CD4-positive, alpha-beta T cell (primary cell): Measurements from ENCODE around the gene INMT. TPM values are rescaled to one million over a fixed set of nuclear protein-coding genes. Genes with fewer than 3 reads are reported as not detected.

Experiments
- ATAC-seq: fragments of 200-7000 bp; cut with Tn5 transposase; one replicate; pipeline ENCODE4 v1.10.0; 2022; ENCODE audit warnings: mild to moderate bottlenecking; ENCODE audit not compliant: poor library complexity
- CTCF ChIA-PET: fragments of 350-600 bp; sonication (Branson Sonifier 250); formaldehyde crosslinking; loops from one replicate; lab custom pipeline; 2021; ENCODE audit warnings: antibody characterized with exemption, inconsistent platforms; lab: Charles Lee
- POLR2A ChIA-PET: fragments of 350-600 bp; sonication (Branson Sonifier 250); formaldehyde crosslinking; loops from one replicate; lab custom pipeline; 2021; ENCODE audit warnings: antibody characterized with exemption, inconsistent platforms; lab: Charles Lee
- DNase-seq, 14 experiments: peaks; one replicate each; pipeline ENCODE4 v3.0.0-alpha.2; 2013 to 2020; ENCODE audit warnings: mixed read lengths in 2 of 14
- H3K27ac ChIP-seq, 2 donors: one replicate each; pipeline versions ENCODE4 v1.5.1 to v1.7.0; 2013; ENCODE audit warnings: low read length in 2 of 2, low read depth in 1 of 2, mild to moderate bottlenecking in 1 of 2
- H3K27me3 ChIP-seq, 2 experiments: 1 replicate in 1 of 2; 2 replicates in 1 of 2; pipeline versions ENCODE4 v1.6.1 to v1.7.0; 2013; ENCODE audit warnings: low read length in 2 of 2, control low read depth in 1 of 2, mild to moderate bottlenecking in 1 of 2, moderate library complexity in 1 of 2; ENCODE audit not compliant: insufficient read depth in 2 of 2, control insufficient read depth in 1 of 2
- H3K36me3 ChIP-seq: one replicate; pipeline ENCODE4 v1.6.1; 2013; ENCODE audit warnings: low read length, control low read depth; ENCODE audit not compliant: insufficient read depth
- H3K4me1 ChIP-seq: one replicate; pipeline ENCODE4 v1.6.1; 2013; ENCODE audit warnings: low read length, control low read depth; ENCODE audit not compliant: insufficient read depth
- H3K4me3 ChIP-seq: one replicate; pipeline ENCODE4 v1.5.1; 2013; ENCODE audit warnings: mild to moderate bottlenecking, low read length, moderate library complexity
- H3K9me3 ChIP-seq, 2 experiments: 1 replicate in 1 of 2; 2 replicates in 1 of 2; pipeline versions ENCODE4 v1.6.1 to v1.7.0; 2013; ENCODE audit warnings: low read length in 2 of 2, mild to moderate bottlenecking in 2 of 2, control low read depth in 1 of 2, moderate library complexity in 1 of 2; ENCODE audit not compliant: control insufficient read depth in 1 of 2, insufficient read depth in 1 of 2
- H3K27ac Mint-ChIP-seq: one replicate; pipeline ENCODE4 v1.8.0; 2020; ENCODE audit warnings: mixed read lengths
- H3K27me3 Mint-ChIP-seq: one replicate; pipeline ENCODE4 v1.8.0; 2021; ENCODE audit warnings: mixed read lengths
- H3K36me3 Mint-ChIP-seq: one replicate; pipeline ENCODE4 v1.8.0; 2021; ENCODE audit warnings: low read depth, mixed read lengths
- H3K4me1 Mint-ChIP-seq: one replicate; pipeline ENCODE4 v1.8.0; 2021; ENCODE audit warnings: low read depth, mixed read lengths
- H3K4me3 Mint-ChIP-seq: one replicate; pipeline ENCODE4 v1.8.0; 2020; ENCODE audit warnings: mild to moderate bottlenecking, mixed read lengths
- H3K9me3 Mint-ChIP-seq: one replicate; pipeline ENCODE4 v1.8.0; 2020; ENCODE audit warnings: mixed read lengths
- CTCF ChIP-seq: fragments of 200-600 bp; IDR thresholded peaks from one replicate; pipeline ENCODE4 v1.8.0; 2022; ENCODE audit warnings: antibody characterized with exemption, mild to moderate bottlenecking
- intact Hi-C, 2 experiments: fragments of 100-400 bp; cut with DNase I in 1 of 2; cut with micrococcal nuclease in 1 of 2; formaldehyde crosslinking; loops; one replicate each; pipeline versions ENCODE4 v1.15.1 to v1.9.0; 2023 to 2025; cut with DNase I, micrococcal nuclease
- total RNA-seq, 174 experiments: library from RNA in 2 of 174; stranded (reverse) in 2 of 174; gene quantifications; one replicate each; pipeline ENCODE4 v1.2.3 and lab custom pipeline; 2021 to 2026

Gene INMT
- total RNA-seq, 2 experiments from 2014 or later = 0.36 to 0.69 TPM

GRCh38 chr7:30723776-30724175 is 28.2 kb upstream of the INMT start:
- Mint-ChIP-seq H3K4me3 (no peak overlapping the region), H3K36me3 (peaks cover 43% of the 10 kb centered on the region), H3K27ac (no peak overlapping the region), H3K4me1 (peaks cover 49% of the 10 kb centered on the region), H3K9me3 (peaks cover 4% of the 10 kb centered on the region), H3K27me3 (no peaks in the 10 kb centered on the region)
- TF ChIP-seq CTCF = no peak
- Histone ChIP-seq H3K27ac (no peak overlapping the region), H3K4me1 (peaks cover 34% of the 10 kb centered on the region), H3K27me3 (no peaks in the 10 kb centered on the region), H3K9me3 (peaks cover 6 to 15% of the 10 kb centered on the region in 2 experiments), H3K4me3 (no peak overlapping the region), H3K36me3 (peaks cover 6% of the 10 kb centered on the region)
- intact Hi-C loops = no loop called here
- no peak for DNase-seq
- no peak for ATAC-seq
- POLR2A ChIA-PET = no interaction called here
- CTCF ChIA-PET = no interaction called here

GRCh38 chr7:30726296-30727006 is 25.5 kb upstream of the INMT start:
- H3K27ac ChIP-seq = peak overlapping the region in 1 of 2 donors; percentile 71
- Mint-ChIP-seq H3K27ac (peak overlapping the region; percentile 85), H3K36me3 (peaks cover 17% of the 10 kb centered on the region), H3K4me1 (peaks cover 72% of the 10 kb centered on the region), H3K27me3 (no peaks in the 10 kb centered on the region), H3K4me3 (peak overlapping the region; percentile 78), H3K9me3 (no peaks in the 10 kb centered on the region)
- intact Hi-C loops = loop anchor here (1.0 to 5.0 kb wide), 2 partner anchors 14 to 134 kb away; partner anchors contain the start of gene GARS1 (in 1 of the 2)
- peaks cover 58% of the 10 kb centered on the region for H3K4me1 ChIP-seq
- H3K27me3 ChIP-seq = no peaks in the 10 kb centered on the region
- peak; percentile 22 for ATAC-seq
- no peaks in the 10 kb centered on the region for H3K9me3 ChIP-seq
- POLR2A ChIA-PET = interaction anchor here (1.0 to 4.8 kb wide), 13 partner anchors 10 to 441 kb away, joined by 3 to 115 read pairs (median 4); partner anchors contain the start of genes MINDY4 and NOD1
- peak overlapping the region; percentile 62 for H3K4me3 ChIP-seq
- no peaks in the 10 kb centered on the region for H3K36me3 ChIP-seq
- peak; percentile 49 for TF ChIP-seq CTCF
- peak in 8 of 14 experiments; percentile 11 to 57 (median 33) for DNase-seq
- CTCF ChIA-PET = interaction anchor here (1.3 to 1.4 kb wide), 2 partner anchors 12 to 14 kb away, joined by 5 to 8 read pairs; no protein-coding TSS in a partner anchor

- Histone ChIP-seq H3K9me3 (no peaks in the 10 kb centered on the region), H3K36me3 (no peaks in the 10 kb centered on the region), H3K27ac (peak overlapping the region; percentile 47 to 71), H3K27me3 (no peaks in the 10 kb centered on the region), H3K4me3 (peak overlapping the region; percentile 62), H3K4me1 (peaks cover 61% of the 10 kb centered on the region)
- POLR2A ChIA-PET = interaction anchor here (1.0 to 4.8 kb wide), 13 partner anchors 9 to 442 kb away, joined by 3 to 115 read pairs (median 4); partner anchors contain the start of genes MINDY4 and NOD1
- peaks cover 11% of the 10 kb centered on the region for H3K36me3 Mint-ChIP-seq
- H3K4me1 Mint-ChIP-seq = peaks cover 75% of the 10 kb centered on the region
- H3K27me3 Mint-ChIP-seq = no peaks in the 10 kb centered on the region
- CTCF ChIA-PET = interaction anchor here (1.3 to 1.4 kb wide), 2 partner anchors 11 to 13 kb away, joined by 5 to 8 read pairs; no protein-coding TSS in a partner anchor
- peak overlapping the region; percentile 85 for H3K27ac Mint-ChIP-seq
- ATAC-seq (peak; percentile 93), DNase-seq (peak; percentile 26 to 93 (median 56))
- no peaks in the 10 kb centered on the region for H3K9me3 Mint-ChIP-seq
- intact Hi-C loops = loop anchor here in 1 of 2 experiments (1.0 to 5.0 kb wide), 2 partner anchors 13 to 135 kb away; partner anchors contain the start of gene GARS1
- peak overlapping the region; percentile 78 for H3K4me3 Mint-ChIP-seq
- no peak for TF ChIP-seq CTCF
These were observed 24.6 kb upstream of the INMT start for GRCh38 chr7:30727061-30727945.
